Prostate gland (tissue), 2 donors: ENCODE data around the gene KLC4. TPM values are rescaled to one million over a fixed set of nuclear protein-coding genes. Genes with fewer than 3 reads are reported as not detected.

ENCODE experiments used
- DNase-seq: peaks from one replicate; pipeline ENCODE4 v3.0.0-alpha.2; 2019; ENCODE audit warnings: low spot score
- H3K27ac ChIP-seq, 2 donors: fragments of 200-600 bp; sonication (generic); 2 replicates each; pipeline ENCODE4 v1.5.1; 2017 to 2019
- H3K27me3 ChIP-seq: fragments of 200-600 bp; sonication (generic); replicated peaks from 2 replicates; pipeline ENCODE4 v1.5.1; 2019; ENCODE audit not compliant: insufficient read depth
- H3K36me3 ChIP-seq, 2 donors: fragments of 200-600 bp; sonication (generic); 1 replicate in 1 of 2; 2 replicates in 1 of 2; pipeline versions ENCODE4 v1.5.1 to v1.8.1; 2017 to 2019
- H3K4me1 ChIP-seq: fragments of 200-600 bp; sonication (generic); replicated peaks from 2 replicates; pipeline ENCODE4 v1.5.1; 2019
- H3K4me3 ChIP-seq, 2 donors: fragments of 200-600 bp; sonication (generic); 2 replicates each; pipeline ENCODE4 v1.5.1; 2017 to 2019
- H3K9me3 ChIP-seq: fragments of 200-600 bp; sonication (generic); 2 replicates; pipeline ENCODE4 v1.5.1; 2017
- POLR2A ChIP-seq: fragments of 450-650 bp; IDR thresholded peaks from one replicate; pipeline ENCODE4 v1.6.1; 2016; ENCODE audit warnings: antibody characterized with exemption, mild to moderate bottlenecking
- POLR2AphosphoS5 ChIP-seq: sonication (generic); formaldehyde crosslinking; IDR thresholded peaks from one replicate; pipeline ENCODE4 v1.6.1; 2017; ENCODE audit warnings: antibody characterized with exemption
- WGBS: methylation state at CpG from one replicate; pipeline ENCODE4 v1.1.5; 2018; 5-methylcytosine and 5-hydroxymethylcytosine counted together
- intact Hi-C: fragments of 100-400 bp; cut with DNase I; formaldehyde crosslinking; loops from one replicate; pipeline ENCODE4 v1.14.2; 2022
- total RNA-seq, 2 donors: library from RNA; depleted of rRNA; stranded (reverse); fragments of >200 nt; gene quantifications; one replicate each; pipeline ENCODE4 v1.1.0, GENCODE V29; 2016
- TF ChIP-seq, protein P1 (sequence below), 4 experiments: fragments of 200-600 bp in 2 of 4; fragments of 450-650 bp in 2 of 4; sonication (generic) in 2 of 4; IDR thresholded peaks; 1 replicate in 3 of 4; 2 replicates in 1 of 4; pipeline ENCODE4 v1.5.1; 2016 to 2019; ENCODE audit warnings: antibody characterized with exemption in 4 of 4, mild to moderate bottlenecking in 2 of 4, moderate library complexity in 2 of 4

KLC4 gene
- total RNA-seq, 2 donors from 2014 or later: 27.3 to 41.2 TPM

DNA sequence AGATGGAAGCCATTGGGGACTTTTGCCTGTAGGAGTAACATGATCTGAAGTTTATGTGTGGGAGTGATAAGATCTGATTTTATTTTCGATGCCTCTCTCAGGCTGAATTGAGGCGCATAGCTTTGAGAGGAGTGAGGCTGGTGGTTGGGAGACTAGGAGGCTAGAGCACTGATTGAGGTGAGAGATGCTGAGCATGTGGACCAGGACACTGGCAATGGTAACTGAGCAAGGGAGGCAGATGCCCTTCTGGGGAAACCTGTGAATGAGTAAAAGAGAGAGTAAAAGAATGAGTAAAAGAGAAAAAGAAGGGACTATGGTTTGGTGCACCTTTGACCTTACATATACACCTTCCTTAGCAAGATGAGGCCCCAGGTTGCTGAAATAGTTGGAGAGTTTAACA is 35.0 kb upstream of the KLC4 start:
- H3K9me3 ChIP-seq: no peaks in the 10 kb centered on the region
- H3K27ac ChIP-seq: no peak overlapping the region
- intact Hi-C loops: no loop called here
- WGBS: 57% methylated on average over 2 of the region's 2 CpGs
- no peak overlapping the region for H3K4me3 ChIP-seq
- TF ChIP-seq, protein P1, sequence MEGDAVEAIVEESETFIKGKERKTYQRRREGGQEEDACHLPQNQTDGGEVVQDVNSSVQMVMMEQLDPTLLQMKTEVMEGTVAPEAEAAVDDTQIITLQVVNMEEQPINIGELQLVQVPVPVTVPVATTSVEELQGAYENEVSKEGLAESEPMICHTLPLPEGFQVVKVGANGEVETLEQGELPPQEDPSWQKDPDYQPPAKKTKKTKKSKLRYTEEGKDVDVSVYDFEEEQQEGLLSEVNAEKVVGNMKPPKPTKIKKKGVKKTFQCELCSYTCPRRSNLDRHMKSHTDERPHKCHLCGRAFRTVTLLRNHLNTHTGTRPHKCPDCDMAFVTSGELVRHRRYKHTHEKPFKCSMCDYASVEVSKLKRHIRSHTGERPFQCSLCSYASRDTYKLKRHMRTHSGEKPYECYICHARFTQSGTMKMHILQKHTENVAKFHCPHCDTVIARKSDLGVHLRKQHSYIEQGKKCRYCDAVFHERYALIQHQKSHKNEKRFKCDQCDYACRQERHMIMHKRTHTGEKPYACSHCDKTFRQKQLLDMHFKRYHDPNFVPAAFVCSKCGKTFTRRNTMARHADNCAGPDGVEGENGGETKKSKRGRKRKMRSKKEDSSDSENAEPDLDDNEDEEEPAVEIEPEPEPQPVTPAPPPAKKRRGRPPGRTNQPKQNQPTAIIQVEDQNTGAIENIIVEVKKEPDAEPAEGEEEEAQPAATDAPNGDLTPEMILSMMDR (IDR thresholded peaks at IDR 0.05): no peak
- no peak for TF ChIP-seq POLR2AphosphoS5
- no peak for TF ChIP-seq POLR2A
- H3K4me1 ChIP-seq: no peaks in the 10 kb centered on the region
- no peaks in the 10 kb centered on the region for H3K27me3 ChIP-seq
- peaks cover 7 to 42% of the 10 kb centered on the region in 2 donors for H3K36me3 ChIP-seq
- DNase-seq: no peak

DNA sequence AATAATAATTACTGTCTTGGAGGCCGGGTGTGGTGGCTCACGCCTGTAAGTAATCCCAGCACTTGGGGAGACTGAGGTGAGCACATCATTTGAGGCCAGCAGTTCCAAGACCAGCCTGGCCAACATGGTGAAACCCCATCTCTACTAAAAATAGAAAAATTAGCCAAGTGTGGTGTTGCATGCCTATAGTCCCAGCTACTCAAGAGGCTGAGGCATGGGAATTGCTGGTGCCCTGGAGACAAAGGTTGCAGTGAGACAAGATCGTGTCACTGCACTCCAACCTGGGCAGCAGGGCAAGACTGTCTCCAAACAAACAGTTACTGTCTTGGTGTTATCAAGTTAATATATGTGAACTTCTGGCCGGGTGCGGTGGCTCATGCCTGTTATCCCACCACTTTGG is 33.1 kb upstream of the KLC4 start:
- no peak overlapping the region for H3K27ac ChIP-seq
- 95% methylated on average over 5 of the region's 5 CpGs for WGBS
- no peaks in the 10 kb centered on the region for H3K4me1 ChIP-seq
- H3K36me3 ChIP-seq: peaks cover 7 to 48% of the 10 kb centered on the region in 2 donors
- no peak for DNase-seq
- no peaks in the 10 kb centered on the region for H3K27me3 ChIP-seq
- no peaks in the 10 kb centered on the region for H3K9me3 ChIP-seq
- TF ChIP-seq, protein P1 (IDR thresholded peaks at IDR 0.05): no peak
- TF ChIP-seq POLR2A (no peak), POLR2AphosphoS5 (no peak)
- no peak overlapping the region for H3K4me3 ChIP-seq
- intact Hi-C loops: no loop called here

DNA sequence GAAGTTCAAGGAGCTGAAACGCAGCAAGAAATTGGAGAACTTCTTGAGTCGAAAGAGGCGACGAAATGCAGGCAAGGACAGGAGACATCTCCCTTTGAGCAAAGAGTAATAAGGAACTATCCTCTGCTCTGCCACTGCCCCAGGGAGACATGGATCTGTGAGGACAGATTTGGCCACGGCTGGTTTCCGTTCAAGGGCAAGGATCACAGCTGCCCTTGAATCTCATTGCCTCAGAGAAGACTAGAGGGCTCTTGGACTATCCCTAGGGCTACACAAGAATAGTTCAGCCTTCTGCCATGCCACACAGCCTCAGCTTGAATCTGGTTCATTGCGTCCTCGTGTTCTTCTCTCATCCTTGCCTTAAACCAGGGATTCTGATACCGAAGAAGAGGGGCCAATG is 30.3 kb upstream of the KLC4 start:
- Histone ChIP-seq H3K27ac (no peak overlapping the region), H3K4me3 (no peak overlapping the region), H3K4me1 (no peaks in the 10 kb centered on the region), H3K36me3 (peaks cover 7 to 48% of the 10 kb centered on the region in 2 donors), H3K9me3 (no peaks in the 10 kb centered on the region), H3K27me3 (no peaks in the 10 kb centered on the region)
- intact Hi-C loops: no loop called here
- DNase-seq: no peak
- 87% methylated on average over 9 of the region's 9 CpGs for whole genome bisulfite sequencing
- no peak for TF ChIP-seq POLR2A
- TF ChIP-seq, protein P1 (IDR thresholded peaks at IDR 0.05): no peak
- TF ChIP-seq POLR2AphosphoS5: no peak

DNA sequence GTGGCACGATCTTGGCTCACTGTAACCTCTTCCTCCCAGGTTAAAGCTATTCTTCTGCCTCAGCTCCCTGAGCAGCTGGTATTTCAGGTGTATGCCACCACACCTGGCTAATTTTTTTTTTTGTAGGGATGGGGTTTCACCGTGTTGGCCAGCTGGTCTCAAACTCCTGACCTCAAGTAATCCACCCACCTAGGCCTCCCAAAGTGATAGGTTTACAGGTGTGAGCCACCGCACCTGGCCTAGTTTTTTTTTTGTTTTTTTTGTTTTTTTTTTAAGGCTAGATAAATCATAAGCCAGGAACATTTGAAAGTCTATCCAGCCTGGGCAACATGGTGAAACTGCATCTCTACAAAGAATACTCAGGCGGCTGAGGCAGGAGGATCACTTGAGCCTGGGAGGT is 27.1 kb upstream of the KLC4 start:
- intact Hi-C loops: no loop called here
- WGBS: 86% methylated on average over 4 of the region's 4 CpGs
- H3K27me3 ChIP-seq: no peaks in the 10 kb centered on the region
- H3K36me3 ChIP-seq: peaks cover 7 to 27% of the 10 kb centered on the region in 2 donors
- H3K4me3 ChIP-seq: no peak overlapping the region
- TF ChIP-seq, protein P1 (IDR thresholded peaks at IDR 0.05): no peak
- TF ChIP-seq POLR2AphosphoS5 (no peak), POLR2A (no peak)
- no peaks in the 10 kb centered on the region for H3K4me1 ChIP-seq
- no peak overlapping the region for H3K27ac ChIP-seq
- no peak for DNase-seq
- H3K9me3 ChIP-seq: no peaks in the 10 kb centered on the region

DNA sequence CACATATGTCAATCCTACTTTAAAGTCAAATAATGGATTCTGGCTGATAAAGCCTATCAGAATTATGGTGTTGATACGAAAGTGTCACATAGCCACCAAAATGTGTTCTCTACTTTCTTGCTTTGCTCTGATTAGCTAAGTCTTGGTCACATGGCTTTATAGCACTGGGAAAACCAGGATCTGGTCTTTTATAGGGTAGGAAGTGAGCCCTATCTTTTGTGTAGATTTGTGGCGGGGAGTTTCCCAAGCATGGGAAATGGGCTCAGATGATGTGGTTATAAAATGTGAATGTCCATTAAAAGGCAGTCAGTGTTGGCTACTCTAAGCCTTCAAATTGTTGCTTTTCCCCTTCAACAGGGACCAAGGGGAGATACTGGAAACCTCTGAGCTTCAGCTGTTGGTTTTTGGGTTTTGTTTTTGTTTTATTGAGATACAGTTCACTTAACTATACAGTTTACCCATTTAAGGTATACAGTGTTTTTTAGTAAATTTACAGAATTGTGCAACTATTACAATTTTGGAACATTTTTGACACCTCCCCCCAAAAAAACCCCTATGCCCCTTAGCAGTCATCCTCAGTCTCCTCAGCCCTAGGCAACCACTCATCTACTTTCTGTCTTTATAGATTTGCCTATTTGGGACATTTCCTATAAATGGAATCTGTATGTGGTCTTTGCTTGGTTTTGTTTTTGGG is 25.8 kb upstream of the KLC4 start:
- H3K9me3 ChIP-seq: no peaks in the 10 kb centered on the region
- no peak for DNase-seq
- H3K4me1 ChIP-seq: no peaks in the 10 kb centered on the region
- intact Hi-C loops: no loop called here
- WGBS: 79% methylated on average over 2 of the region's 2 CpGs
- TF ChIP-seq POLR2A (no peak), POLR2AphosphoS5 (peak; percentile 32)
- TF ChIP-seq, protein P1 (IDR thresholded peaks at IDR 0.05): no peak
- peaks cover 2 to 14% of the 10 kb centered on the region in 2 donors for H3K36me3 ChIP-seq
- H3K4me3 ChIP-seq: no peak overlapping the region
- no peaks in the 10 kb centered on the region for H3K27me3 ChIP-seq
- H3K27ac ChIP-seq: no peak overlapping the region
